GM12801 (cell line): ENCODE data around the gene FBXL17.

ENCODE experiments used
- CTCF ChIP-seq: IDR thresholded peaks from one replicate; pipeline ENCODE4 v1.5.1; 2011; ENCODE audit warnings: control low read depth; ENCODE audit not compliant: insufficient read length; ENCODE audit errors: extremely low read depth

Gene FBXL17

DNA sequence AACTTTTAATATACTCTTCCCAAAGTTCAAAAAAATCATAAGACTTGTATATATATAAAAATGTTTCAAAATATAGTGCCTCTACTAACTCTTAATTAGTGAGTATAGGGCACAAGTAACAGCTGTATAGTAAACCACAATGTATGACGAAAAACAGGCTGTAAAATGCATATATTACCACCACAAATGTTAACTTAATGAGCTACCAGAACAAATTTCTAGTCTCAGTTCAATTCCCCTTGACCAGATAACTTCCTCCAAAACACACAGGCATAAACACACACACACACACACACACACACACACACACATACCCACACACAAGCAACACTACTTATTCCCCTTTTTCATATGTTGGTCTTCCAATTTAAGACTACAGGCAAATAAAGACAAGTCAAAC is 78.8 kb downstream of the FBXL17 start:
- TF ChIP-seq CTCF = no peak

- no peak for TF ChIP-seq CTCF
Observed at GRCh38 chr5:108297042-108297601, 84.8 kb downstream of the FBXL17 start.

DNA sequence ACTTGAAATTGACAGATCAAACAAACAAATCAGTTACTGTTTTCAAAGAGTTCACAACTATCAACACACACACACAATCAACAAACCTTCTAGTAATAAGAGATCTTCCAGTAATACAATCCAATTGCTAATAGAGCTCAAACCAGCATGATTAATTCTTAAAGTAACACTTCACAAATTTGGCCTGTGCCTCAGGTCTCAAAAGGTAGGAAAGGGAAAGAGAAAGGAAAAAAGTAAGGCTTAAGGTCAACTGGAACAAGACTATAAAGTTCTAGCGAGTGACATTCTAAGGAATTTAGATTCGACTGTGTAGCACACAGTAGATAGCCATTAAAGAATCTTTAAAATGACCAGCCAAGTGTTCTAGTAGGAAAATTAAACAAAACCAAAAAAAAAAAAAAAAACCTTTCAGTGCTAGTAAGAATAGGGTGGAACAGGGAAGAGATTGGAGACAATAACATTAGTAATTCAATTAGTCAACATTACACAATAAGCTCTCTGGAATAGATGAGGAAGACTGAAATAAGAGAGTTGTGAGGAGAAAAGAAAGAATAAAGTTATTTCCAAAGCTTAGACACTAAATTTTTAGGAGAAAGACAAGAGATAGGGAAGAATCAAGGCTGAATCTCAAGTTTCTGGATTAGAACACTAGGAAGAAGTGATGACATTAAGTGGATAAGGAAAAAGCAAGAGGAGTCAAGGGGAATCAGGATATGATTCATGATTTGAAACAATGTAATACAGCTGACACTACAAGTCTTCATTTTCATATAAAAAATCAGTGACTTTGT is 86.1 kb downstream of the FBXL17 start:
- no peak for TF ChIP-seq CTCF

DNA sequence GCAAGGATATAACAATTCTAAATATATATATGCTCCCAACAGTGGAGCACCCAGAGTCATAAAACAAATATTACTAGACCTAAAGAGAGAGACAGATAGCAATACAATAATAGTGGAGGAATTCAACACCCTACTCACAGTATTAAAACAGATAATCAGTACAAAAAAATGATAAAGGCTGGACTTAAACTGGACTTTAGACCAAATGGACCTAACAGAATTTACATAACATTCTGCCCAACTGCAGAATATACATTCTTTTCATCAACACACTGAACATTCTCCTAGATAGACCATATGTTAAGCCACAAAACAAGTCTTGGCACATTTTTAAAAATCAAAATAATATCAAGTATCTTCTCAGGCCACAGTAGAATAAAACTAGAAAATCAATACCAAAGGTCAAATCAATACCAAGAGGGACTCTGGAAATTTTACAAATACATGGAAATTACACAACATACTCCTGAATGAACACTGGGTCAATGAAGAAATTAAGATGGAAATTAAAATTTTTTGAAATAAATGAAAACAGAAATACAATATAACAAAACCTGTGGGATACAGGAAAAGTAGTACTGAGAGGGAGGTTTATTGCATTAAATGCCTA is 100.8 kb downstream of the FBXL17 start:
- no peak for TF ChIP-seq CTCF

DNA sequence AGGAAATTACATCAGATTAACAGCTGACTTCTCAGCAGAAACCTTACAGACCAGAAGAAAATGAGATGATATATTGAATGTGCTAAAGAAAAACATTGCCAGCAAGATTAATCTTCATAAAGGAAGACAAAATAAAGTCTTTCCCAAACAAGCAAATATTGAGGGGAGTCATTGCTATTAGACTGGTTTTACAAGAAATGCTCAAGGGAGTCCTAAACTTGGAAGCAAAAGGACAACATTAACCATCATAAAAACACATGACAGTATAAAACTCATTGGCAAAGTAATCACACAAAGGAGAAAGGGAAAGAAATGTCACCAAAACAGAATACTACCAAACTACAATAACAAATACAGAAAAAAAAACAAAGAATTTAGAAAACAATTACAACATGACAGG is 101.7 kb downstream of the FBXL17 start:
- no peak for TF ChIP-seq CTCF

DNA sequence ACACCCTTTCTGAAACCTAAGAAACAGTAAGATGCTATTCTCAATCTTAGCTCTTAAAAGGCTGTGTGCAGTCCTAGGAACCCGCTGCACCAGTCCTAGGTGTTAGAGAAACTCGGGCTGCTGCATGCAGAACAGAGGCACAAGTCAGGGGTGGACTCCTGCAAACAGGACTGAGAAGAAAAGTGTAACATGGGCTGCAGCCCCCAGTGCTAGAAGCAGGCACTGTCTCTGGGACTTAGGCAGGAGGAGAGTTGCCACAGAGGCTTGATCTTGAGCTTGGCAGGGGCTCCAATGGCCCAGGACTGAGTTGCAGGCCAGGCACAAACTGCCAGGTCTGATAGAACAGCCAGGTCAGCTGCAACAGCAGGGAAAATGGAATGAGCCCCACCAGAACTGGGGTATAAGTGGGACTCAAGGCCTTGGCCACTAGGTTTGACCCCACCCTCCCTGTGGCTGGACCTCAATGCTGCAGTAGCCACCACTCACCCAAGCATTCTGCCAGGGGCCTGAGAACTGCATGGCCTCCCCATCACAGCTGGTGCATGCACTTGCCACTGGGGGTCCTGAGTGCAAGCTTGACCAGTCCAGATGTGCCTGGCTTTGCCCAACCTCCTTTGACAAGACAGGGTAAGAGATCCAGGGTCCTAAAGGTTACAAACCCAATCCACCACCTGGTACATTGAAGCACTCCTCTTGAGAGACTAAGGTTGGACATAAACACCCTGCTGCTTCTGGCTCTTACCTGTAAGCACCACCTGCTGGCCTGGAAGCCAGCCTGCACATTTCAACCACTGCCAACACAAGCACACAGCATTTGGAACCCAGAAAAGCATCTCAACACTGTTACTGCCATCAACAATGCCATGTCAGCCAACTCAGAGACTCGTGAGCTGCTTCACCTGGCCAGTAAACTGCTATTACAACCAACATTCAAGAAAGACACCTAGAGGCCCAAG is 103.3 kb downstream of the FBXL17 start:
- no peak for TF ChIP-seq CTCF
